ENCODE data around the gene RCOR2.

GRCh38 chr11:63870351-63871140 is 46.4 kb downstream of the RCOR2 start:
- TF ChIP-seq CTCF (conservative IDR thresholded peaks at IDR 0.05 in 1 of 2, IDR thresholded peaks at IDR 0.05 in 1 of 2; ENCODE audit: low read depth in 1 of 2, low read length in 2 of 2): no peak
- TF ChIP-seq EZH2 (IDR thresholded peaks at IDR 0.05; ENCODE audit: low read length, missing control alignments): no peak
